ENCODE results near the gene PEPD. TPM values are rescaled to one million over a fixed set of nuclear protein-coding genes. Genes with fewer than 3 reads are reported as not detected.

PEPD gene
- total RNA-seq, 1 experiment from 2014 or later, result 83.1 TPM

DNA sequence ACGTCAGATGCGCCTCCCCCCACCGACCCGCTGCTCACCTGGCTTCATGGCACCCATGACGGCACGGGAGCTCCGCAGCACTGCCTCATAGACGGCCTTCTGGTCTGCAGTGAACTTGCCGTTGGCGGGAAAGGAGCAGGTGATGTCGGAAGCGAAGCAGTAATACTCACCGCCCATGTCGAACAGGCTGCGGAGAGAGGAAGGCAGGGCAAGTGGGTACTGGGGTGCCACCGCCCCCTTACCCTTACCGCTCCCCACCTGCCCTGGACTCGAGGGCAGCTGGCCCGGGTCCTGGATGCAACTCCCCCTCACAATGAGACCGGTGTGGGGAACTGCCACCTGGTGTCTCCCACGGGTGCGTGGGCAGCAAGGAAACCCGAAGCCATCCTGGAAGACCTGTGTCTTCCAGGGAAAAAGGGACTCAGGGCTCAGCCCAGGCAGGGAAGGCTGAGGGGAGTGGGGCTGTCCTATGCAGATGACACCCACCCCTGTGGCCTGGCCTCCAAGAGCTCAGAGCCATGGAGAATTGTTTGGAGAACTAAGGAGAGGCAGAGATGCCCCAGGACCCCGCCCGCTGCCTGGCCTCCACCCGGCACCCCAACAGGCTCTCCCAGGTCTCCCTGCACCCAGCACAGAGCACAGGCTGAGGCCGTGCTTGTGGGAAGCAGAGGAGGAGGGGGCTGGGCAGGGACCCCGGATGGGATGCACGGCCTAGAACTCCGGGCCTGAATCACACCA lies 119.7 kb downstream of the PEPD start:
- DNase-seq (ENCODE audit: low spot score), result no peak
- Mint-ChIP-seq H3K27me3 (ENCODE audit: low read depth) (no peaks in the 10 kb centered on the region), H3K9me3 (no peaks in the 10 kb centered on the region), H3K36me3 (no peaks in the 10 kb centered on the region), H3K27ac (no peak overlapping the region), H3K4me3 (no peak overlapping the region), H3K4me1 (peaks cover 7% of the 10 kb centered on the region)
- no peak for ATAC-seq
- no peak for TF ChIP-seq HMGXB4 (CRISPR knock-in tag; IDR thresholded peaks at IDR 0.05)
- ChIA-PET POLR2A (interaction anchor here (0.6 kb wide), 1 partner anchor 256 kb away, joined by 3 read pairs; no protein-coding TSS in a partner anchor), CTCF (interaction anchor here (1.0 to 6.3 kb wide), 7 partner anchors 14 to 187 kb away, joined by 3 to 47 read pairs (median 3); no protein-coding TSS in a partner anchor)

DNA sequence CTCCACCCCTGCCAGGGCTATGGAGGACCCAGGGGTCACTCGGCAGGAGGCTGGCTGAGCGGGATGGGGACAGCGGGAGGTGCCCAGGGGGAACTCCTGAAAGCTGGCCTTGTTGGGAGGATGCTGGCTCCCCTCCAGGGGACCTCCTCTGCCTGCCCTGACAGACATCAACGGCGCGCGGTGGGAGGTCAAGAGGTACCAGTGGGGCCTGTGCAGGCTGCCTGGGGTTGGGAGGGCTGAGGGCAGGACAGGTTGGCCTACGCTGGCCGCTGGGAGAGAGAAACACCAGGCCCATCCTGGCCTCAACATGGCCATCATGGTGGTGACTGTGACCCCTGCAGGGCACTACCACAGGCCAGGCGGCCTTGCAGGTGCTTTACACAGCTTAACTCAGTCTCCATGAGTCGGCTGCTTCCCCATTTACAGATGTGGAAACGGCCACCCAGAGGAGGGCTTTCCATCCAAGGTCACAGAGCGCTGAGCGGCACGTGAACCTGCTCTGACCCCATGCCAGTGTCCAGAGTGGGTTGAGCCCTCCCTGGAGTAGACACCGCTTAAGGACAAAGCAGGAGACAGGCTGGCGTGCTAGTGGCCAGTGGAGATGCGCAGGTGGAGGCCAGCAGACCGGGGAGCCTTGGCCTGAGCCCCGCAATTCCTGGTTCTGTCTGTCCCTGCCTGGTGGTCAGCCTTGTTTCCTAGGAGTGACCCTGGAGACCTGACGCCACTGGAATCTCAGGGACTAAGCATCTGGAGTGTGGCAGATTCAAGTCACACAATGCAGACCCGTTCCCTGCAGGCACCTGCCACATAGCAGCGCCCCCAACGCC lies 120.5 kb downstream of the PEPD start:
- no peaks in the 10 kb centered on the region for H3K27me3 Mint-ChIP-seq (ENCODE audit: low read depth)
- DNase-seq (ENCODE audit: low spot score), result no peak
- TF ChIP-seq ZNF138 (CRISPR knock-in tag; conservative IDR thresholded peaks at IDR 0.05), result no peak
- no peak for TF ChIP-seq MXD4 (CRISPR knock-in tag; IDR thresholded peaks at IDR 0.05; ENCODE audit: borderline replicate concordance)
- no peak for TF ChIP-seq CREB1 (CRISPR knock-in tag; IDR thresholded peaks at IDR 0.05)
- TF ChIP-seq RORB (CRISPR knock-in tag; IDR thresholded peaks at IDR 0.05), result no peak
- no peak for TF ChIP-seq JAZF1 (CRISPR knock-in tag; IDR thresholded peaks at IDR 0.05)
- no peak for TF ChIP-seq GTF2I (CRISPR knock-in tag; conservative IDR thresholded peaks at IDR 0.05)
- TF ChIP-seq TP53 (CRISPR knock-in tag; IDR thresholded peaks at IDR 0.05), result no peak
- TF ChIP-seq NFATC4 (CRISPR knock-in tag; IDR thresholded peaks at IDR 0.05), result no peak
- TF ChIP-seq PREB (CRISPR knock-in tag; IDR thresholded peaks at IDR 0.05; ENCODE audit: borderline replicate concordance), result no peak
- no peak for TF ChIP-seq CBFB (CRISPR knock-in tag; IDR thresholded peaks at IDR 0.05; ENCODE audit: low read depth)
- TF ChIP-seq IRF2 (CRISPR knock-in tag; IDR thresholded peaks at IDR 0.05; ENCODE audit: borderline replicate concordance, low read depth), result no peak
- TF ChIP-seq ZNF121 (CRISPR knock-in tag; IDR thresholded peaks at IDR 0.05), result no peak
- TF ChIP-seq MAX (CRISPR knock-in tag; IDR thresholded peaks at IDR 0.05), result no peak
- TF ChIP-seq IRF1 (CRISPR knock-in tag; IDR thresholded peaks at IDR 0.05), result no peak
- no peak for TF ChIP-seq E2F4 (CRISPR knock-in tag; IDR thresholded peaks at IDR 0.05; ENCODE audit: borderline replicate concordance, low read depth)
- TF ChIP-seq, protein P1, sequence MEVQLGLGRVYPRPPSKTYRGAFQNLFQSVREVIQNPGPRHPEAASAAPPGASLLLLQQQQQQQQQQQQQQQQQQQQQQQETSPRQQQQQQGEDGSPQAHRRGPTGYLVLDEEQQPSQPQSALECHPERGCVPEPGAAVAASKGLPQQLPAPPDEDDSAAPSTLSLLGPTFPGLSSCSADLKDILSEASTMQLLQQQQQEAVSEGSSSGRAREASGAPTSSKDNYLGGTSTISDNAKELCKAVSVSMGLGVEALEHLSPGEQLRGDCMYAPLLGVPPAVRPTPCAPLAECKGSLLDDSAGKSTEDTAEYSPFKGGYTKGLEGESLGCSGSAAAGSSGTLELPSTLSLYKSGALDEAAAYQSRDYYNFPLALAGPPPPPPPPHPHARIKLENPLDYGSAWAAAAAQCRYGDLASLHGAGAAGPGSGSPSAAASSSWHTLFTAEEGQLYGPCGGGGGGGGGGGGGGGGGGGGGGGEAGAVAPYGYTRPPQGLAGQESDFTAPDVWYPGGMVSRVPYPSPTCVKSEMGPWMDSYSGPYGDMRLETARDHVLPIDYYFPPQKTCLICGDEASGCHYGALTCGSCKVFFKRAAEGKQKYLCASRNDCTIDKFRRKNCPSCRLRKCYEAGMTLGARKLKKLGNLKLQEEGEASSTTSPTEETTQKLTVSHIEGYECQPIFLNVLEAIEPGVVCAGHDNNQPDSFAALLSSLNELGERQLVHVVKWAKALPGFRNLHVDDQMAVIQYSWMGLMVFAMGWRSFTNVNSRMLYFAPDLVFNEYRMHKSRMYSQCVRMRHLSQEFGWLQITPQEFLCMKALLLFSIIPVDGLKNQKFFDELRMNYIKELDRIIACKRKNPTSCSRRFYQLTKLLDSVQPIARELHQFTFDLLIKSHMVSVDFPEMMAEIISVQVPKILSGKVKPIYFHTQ (CRISPR knock-in tag; IDR thresholded peaks at IDR 0.05), result no peak
- TF ChIP-seq TCF7 (CRISPR knock-in tag; IDR thresholded peaks at IDR 0.05; ENCODE audit: low read depth), result no peak
- peaks cover 4% of the 10 kb centered on the region for H3K4me1 Mint-ChIP-seq
- no peaks in the 10 kb centered on the region for H3K36me3 Mint-ChIP-seq
- H3K4me3 Mint-ChIP-seq, result no peak overlapping the region
- H3K9me3 Mint-ChIP-seq, result no peaks in the 10 kb centered on the region
- no peak for ATAC-seq
- ChIA-PET CTCF (interaction anchor here (6.2 to 6.3 kb wide), 2 partner anchors 15 to 166 kb away, joined by 39 to 47 read pairs; no protein-coding TSS in a partner anchor), POLR2A (no interaction called here)
- no peak overlapping the region for H3K27ac Mint-ChIP-seq

Measured in WTC11 (cell line).